Psoas muscle (tissue), 8 donors: ENCODE results near the gene EFHC2. TPM values are rescaled to one million over a fixed set of nuclear protein-coding genes. Genes with fewer than 3 reads are reported as not detected.

Source experiments
- ATAC-seq, 4 donors: fragments of 200-7000 bp; cut with Tn5 transposase; one replicate each; pipeline ENCODE4 v1.9.1; 2020; ENCODE audit warnings: moderate library complexity in 3 of 4, mild to moderate bottlenecking in 2 of 4
- DNase-seq, 2 donors: peaks; one replicate each; pipeline ENCODE4 v3.0.0-alpha.2; 2020
- H3K27ac ChIP-seq: fragments of 200-600 bp; one replicate; pipeline ENCODE4 v1.8.0; 2022
- H3K27me3 ChIP-seq, 3 donors: fragments of 200-600 bp in 1 of 3; one replicate each; pipeline versions ENCODE4 v1.6.1 to v1.8.0; 2013 to 2022; ENCODE audit warnings: low read length in 2 of 3, mild to moderate bottlenecking in 2 of 3, moderate library complexity in 1 of 3; ENCODE audit not compliant: insufficient read depth in 3 of 3
- H3K36me3 ChIP-seq, 2 donors: fragments of 200-600 bp in 1 of 2; one replicate each; pipeline versions ENCODE4 v1.6.1 to v1.8.0; 2013 to 2022; ENCODE audit warnings: low read depth in 1 of 2, mild to moderate bottlenecking in 1 of 2, moderate library complexity in 1 of 2; ENCODE audit not compliant: insufficient read depth in 1 of 2
- H3K4me1 ChIP-seq: fragments of 200-600 bp; one replicate; pipeline ENCODE4 v1.8.0; 2022
- H3K4me3 ChIP-seq: fragments of 200-600 bp; one replicate; pipeline ENCODE4 v1.8.0; 2022; ENCODE audit warnings: mild to moderate bottlenecking
- H3K9me3 ChIP-seq: fragments of 200-600 bp; one replicate; pipeline ENCODE4 v1.8.0; 2022
- WGBS, 3 donors: extraction: QIAGEN DNeasy Blood & Tissue Kit; methylation state at CpG; one replicate each; pipeline versions ENCODE4 v1.1.6 to v1.1.7; 2013; 5-methylcytosine and 5-hydroxymethylcytosine counted together
- intact Hi-C, 2 donors: fragments of 100-400 bp; cut with DNase I; formaldehyde crosslinking; loops; one replicate each; pipeline versions ENCODE4 v1.11.0 to v1.14.2; 2022
- polyA plus RNA-seq, 3 donors: library from polyadenylated mRNA; stranded (reverse); fragments of 200-250 nt; gene quantifications; one replicate each; pipeline ENCODE4 v1.2.3, GENCODE V29; 2013
- total RNA-seq, 4 donors: library from RNA; stranded (reverse); fragmentation: NEBNext Ultra II Directional in 2 of 4; extraction: Animal tissue kit (Norgen Biotek cat#: 25700) in 2 of 4; gene quantifications; one replicate each; pipeline versions ENCODE4 v1.2.1 to v1.2.4, GENCODE V29; 2021 to 2023
- TF ChIP-seq, protein P1 (sequence below): fragments of 200-600 bp; IDR thresholded peaks from one replicate; pipeline ENCODE4 v1.8.0; 2022; ENCODE audit warnings: antibody characterized with exemption
- donor health status: healthy with polysubstance abuse.
- donor health status: DM: no; HTN: no; CAD: no; lungs with moderate emphysema.
- donor health status: Bipolar disorder and iron deficiency.
- donor health status: healthy.
- donor health status: DM: yes; HTN: yes; CAD: no.
- donor health status: DM: no; HTN: no; CAD: no.
- donor health status: DM: no; HTN: no; CAD: no.
- donor health status: DM: yes; HTN: yes; CAD: no.

EFHC2 gene
- total and polyA plus RNA-seq, 7 donors, result 0.05 to 0.11 (median 0.08) TPM; not detected in 4

DNA sequence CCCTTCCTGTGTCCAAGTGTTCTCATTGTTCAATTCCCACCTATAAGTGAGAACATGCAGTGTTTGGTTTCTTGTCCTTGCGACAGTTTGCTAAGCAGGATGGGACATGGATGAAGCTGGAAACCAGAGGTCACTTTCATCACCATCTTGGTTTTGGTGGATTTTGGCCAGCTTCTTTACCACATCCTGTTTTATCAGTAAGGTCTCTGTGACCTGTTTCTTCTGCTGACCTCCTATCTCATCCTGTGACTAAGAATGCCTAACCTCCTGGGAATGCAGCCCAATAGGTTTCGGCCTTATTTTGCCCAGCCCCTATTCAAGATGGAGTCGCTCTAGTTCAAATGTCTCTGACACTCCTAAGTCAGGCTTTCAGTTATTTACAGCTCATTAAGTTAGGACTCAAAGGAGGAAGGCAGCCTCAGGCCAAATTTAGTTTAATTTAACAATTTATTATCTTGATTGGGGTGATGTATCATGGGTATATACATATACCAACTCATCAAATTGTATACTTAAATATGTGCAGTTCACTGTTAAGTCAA, 200.3 kb downstream of the EFHC2 start:
- Histone ChIP-seq H3K4me3 (no peak overlapping the region), H3K27me3 (no peaks in the 10 kb centered on the region), H3K4me1 (no peaks in the 10 kb centered on the region), H3K36me3 (no peaks in the 10 kb centered on the region), H3K27ac (no peak overlapping the region), H3K9me3 (peaks cover 5% of the 10 kb centered on the region)
- WGBS, 3 donors, result 95 to 100% (median 97%) methylated on average over 3 of the region's 3 CpGs
- DNase-seq, result no peak
- TF ChIP-seq, protein P1, sequence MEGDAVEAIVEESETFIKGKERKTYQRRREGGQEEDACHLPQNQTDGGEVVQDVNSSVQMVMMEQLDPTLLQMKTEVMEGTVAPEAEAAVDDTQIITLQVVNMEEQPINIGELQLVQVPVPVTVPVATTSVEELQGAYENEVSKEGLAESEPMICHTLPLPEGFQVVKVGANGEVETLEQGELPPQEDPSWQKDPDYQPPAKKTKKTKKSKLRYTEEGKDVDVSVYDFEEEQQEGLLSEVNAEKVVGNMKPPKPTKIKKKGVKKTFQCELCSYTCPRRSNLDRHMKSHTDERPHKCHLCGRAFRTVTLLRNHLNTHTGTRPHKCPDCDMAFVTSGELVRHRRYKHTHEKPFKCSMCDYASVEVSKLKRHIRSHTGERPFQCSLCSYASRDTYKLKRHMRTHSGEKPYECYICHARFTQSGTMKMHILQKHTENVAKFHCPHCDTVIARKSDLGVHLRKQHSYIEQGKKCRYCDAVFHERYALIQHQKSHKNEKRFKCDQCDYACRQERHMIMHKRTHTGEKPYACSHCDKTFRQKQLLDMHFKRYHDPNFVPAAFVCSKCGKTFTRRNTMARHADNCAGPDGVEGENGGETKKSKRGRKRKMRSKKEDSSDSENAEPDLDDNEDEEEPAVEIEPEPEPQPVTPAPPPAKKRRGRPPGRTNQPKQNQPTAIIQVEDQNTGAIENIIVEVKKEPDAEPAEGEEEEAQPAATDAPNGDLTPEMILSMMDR, result no peak
- intact Hi-C loops, result no loop called here
- no peak for ATAC-seq

DNA sequence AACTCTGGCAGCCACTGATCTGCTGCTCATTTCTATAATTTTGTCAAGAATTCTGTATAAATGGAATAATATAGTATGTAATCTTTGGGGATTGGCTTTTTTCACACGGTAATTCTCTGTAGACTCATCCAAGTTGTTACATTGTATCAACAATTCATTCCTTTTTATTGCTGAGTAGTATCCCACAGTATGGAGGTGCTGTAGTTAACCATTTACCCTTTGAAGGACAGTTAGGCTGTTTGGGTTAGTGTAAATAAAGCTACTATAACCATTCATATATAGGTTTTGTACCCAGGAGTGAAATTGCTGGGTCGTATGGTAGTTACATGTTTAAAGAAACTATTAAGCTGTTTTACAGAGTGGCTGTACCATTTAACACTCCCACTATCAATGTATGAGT, 213.3 kb downstream of the EFHC2 start:
- ATAC-seq (no peak), DNase-seq (no peak)
- TF ChIP-seq, protein P1, result no peak
- H3K4me3 ChIP-seq, result no peak overlapping the region
- no peaks in the 10 kb centered on the region for H3K9me3 ChIP-seq
- H3K36me3 ChIP-seq, result no peaks in the 10 kb centered on the region
- H3K27me3 ChIP-seq, result peaks cover 0 to 6% (median 0%) of the 10 kb centered on the region in 3 donors
- intact Hi-C loops, result no loop called here
- H3K4me1 ChIP-seq, result no peaks in the 10 kb centered on the region
- H3K27ac ChIP-seq, result no peak overlapping the region
- 64 to 83% (median 75%) methylated on average over 2 of the region's 2 CpGs for WGBS, 3 donors

DNA sequence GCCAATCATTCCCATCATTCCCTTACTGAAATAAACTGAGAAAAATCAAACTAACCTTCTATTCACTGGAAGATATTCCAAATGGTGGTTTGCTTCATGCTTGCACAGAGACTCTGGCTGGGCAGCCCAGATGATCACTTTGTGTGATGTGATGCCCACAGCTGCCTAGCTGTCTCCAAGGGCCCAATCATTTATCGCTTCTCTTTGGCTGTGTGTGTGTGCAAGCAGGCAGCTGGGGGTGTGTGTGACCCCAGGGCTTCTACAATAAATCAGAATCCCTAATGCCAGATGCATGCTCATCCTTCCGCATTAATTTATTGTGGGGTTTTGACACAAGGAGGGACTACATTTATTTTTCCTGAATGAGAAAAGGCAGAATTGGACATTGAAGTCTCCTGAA, 230.1 kb downstream of the EFHC2 start:
- no peaks in the 10 kb centered on the region for H3K9me3 ChIP-seq
- intact Hi-C loops, result no loop called here
- ATAC-seq (no peak), DNase-seq (no peak)
- TF ChIP-seq, protein P1, result no peak
- H3K36me3 ChIP-seq, result no peaks in the 10 kb centered on the region
- H3K4me1 ChIP-seq, result no peaks in the 10 kb centered on the region
- WGBS, 3 donors, result 77 to 82% (median 80%) methylated on average over 2 of the region's 2 CpGs
- H3K27me3 ChIP-seq, result peaks cover 0 to 15% (median 0%) of the 10 kb centered on the region in 3 donors
- no peak overlapping the region for H3K27ac ChIP-seq
- H3K4me3 ChIP-seq, result no peak overlapping the region

DNA sequence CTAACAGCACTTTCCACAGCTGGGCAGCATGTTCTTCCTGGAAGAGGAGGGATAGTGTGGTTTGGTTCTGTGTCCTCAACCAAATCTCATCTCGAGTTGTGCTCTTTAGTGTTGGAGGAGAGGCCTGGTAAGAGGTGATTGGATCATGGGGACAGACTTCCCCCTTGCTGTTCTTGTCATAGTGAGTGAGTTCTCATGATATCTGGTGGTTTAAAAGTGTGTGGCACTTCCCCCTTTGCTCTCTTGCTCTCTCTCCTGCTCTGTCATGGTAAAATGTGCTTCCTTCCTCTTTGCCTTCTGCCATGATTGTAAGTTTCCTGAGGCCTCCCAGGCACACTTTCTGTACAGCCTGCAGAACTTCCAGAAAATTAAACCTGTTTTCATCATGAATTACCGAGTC, 236.6 kb downstream of the EFHC2 start:
- 51 to 82% (median 70%) methylated on average over 1 to 2 of the region's 2 CpGs for WGBS, 3 donors
- intact Hi-C loops, result no loop called here
- peaks cover 0 to 11% (median 0%) of the 10 kb centered on the region in 3 donors for H3K27me3 ChIP-seq

More for the DNA sequence above, 236.6 kb downstream of the EFHC2 start:
- ATAC-seq, result no peak
- Histone ChIP-seq H3K27ac (no peak overlapping the region), H3K36me3 (no peaks in the 10 kb centered on the region), H3K4me1 (no peaks in the 10 kb centered on the region), H3K4me3 (no peak overlapping the region), H3K9me3 (no peaks in the 10 kb centered on the region)
- TF ChIP-seq, protein P1, result no peak
- DNase-seq, result no peak
